Esophagus (tissue), 2 donors: Measurements from ENCODE around the gene TTLL9. TPM values are rescaled to one million over a fixed set of nuclear protein-coding genes. Genes with fewer than 3 reads are reported as not detected.

ENCODE experiments used
- H3K27ac ChIP-seq, 2 donors: one replicate each; pipeline ENCODE4 v1.5.1; 2013; ENCODE audit warnings: low read depth in 2 of 2, mild to moderate bottlenecking in 2 of 2, inconsistent platforms in 1 of 2, low read length in 1 of 2, moderate library complexity in 1 of 2
- H3K27me3 ChIP-seq, 2 donors: one replicate each; pipeline ENCODE4 v1.6.1; 2013; ENCODE audit warnings: low read length in 2 of 2, control low read depth in 1 of 2, mild to moderate bottlenecking in 1 of 2; ENCODE audit not compliant: insufficient read depth in 2 of 2, control insufficient read depth in 1 of 2
- H3K36me3 ChIP-seq, 2 donors: one replicate each; pipeline ENCODE4 v1.6.1; 2013; ENCODE audit warnings: low read length in 1 of 2; ENCODE audit not compliant: control insufficient read depth in 2 of 2, insufficient read depth in 2 of 2
- H3K4me1 ChIP-seq, 2 donors: one replicate each; pipeline ENCODE4 v1.6.1; 2013; ENCODE audit warnings: low read length in 1 of 2; ENCODE audit not compliant: control insufficient read depth in 2 of 2, insufficient read depth in 2 of 2
- H3K4me3 ChIP-seq, 2 donors: one replicate each; pipeline ENCODE4 v1.5.1; 2013; ENCODE audit warnings: low read length in 2 of 2, mild to moderate bottlenecking in 2 of 2, low read depth in 1 of 2, moderate library complexity in 1 of 2
- H3K9me3 ChIP-seq, 2 donors: one replicate each; pipeline ENCODE4 v1.6.1; 2013; ENCODE audit warnings: mild to moderate bottlenecking in 2 of 2, low read depth in 1 of 2, low read length in 1 of 2, moderate library complexity in 1 of 2; ENCODE audit not compliant: control insufficient read depth in 2 of 2, insufficient read depth in 1 of 2
- WGBS, 2 donors: extraction: QIAGEN DNeasy Blood & Tissue Kit; methylation state at CpG; one replicate each; pipeline ENCODE4 v1.1.7; 2013; 5-methylcytosine and 5-hydroxymethylcytosine counted together
- polyA plus RNA-seq, 2 donors: library from polyadenylated mRNA; stranded (reverse); fragments of 200-250 nt; gene quantifications; one replicate each; pipeline ENCODE4 v1.2.3, GENCODE V29; 2013
- donor health status: healthy with polysubstance abuse.
- donor health status: Bipolar disorder and iron deficiency.

The TTLL9 gene
- polyA plus RNA-seq, 2 donors: 0.12 to 0.14 TPM

- 69 to 74% methylated on average over 2 of the region's 2 CpGs for WGBS, 2 donors
- Histone ChIP-seq H3K36me3 (no peaks in the 10 kb centered on the region), H3K4me1 (no peaks in the 10 kb centered on the region), H3K9me3 (no peaks in the 10 kb centered on the region), H3K4me3 (no peak overlapping the region), H3K27me3 (no peaks in the 10 kb centered on the region), H3K27ac (no peak overlapping the region)
Measured at GRCh38 chr20:31981784-31982183, 111.3 kb downstream of the TTLL9 start.

DNA sequence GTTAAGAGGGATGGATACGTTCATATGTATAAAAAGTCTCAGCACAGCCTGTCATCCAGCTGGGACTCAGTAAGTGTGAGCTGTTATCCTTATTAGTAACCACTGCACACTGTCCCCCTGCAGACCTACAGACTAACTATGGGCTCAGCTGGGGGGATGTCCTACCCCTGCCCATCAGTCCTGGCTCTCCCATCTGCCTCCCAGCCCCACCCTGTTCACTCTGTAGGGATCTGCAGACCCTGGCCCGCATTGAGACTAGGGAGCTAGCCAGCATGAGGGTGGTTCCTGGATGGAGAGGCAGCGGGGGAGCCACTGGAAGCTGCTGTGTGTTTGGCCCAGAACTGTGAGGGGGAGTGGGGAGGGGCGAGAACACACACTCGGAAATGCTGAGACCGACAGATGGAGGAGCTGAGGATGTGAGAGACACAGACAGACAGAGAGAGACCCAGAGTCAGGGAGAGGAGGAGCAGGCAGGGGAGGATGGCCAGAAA lies 114.6 kb downstream of the TTLL9 start:
- H3K27me3 ChIP-seq: no peaks in the 10 kb centered on the region
- H3K36me3 ChIP-seq: no peaks in the 10 kb centered on the region
- no peak overlapping the region for H3K4me3 ChIP-seq
- 35 to 43% methylated on average over 6 of the region's 6 CpGs for WGBS, 2 donors
- H3K27ac ChIP-seq: no peak overlapping the region
- no peaks in the 10 kb centered on the region for H3K4me1 ChIP-seq
- no peaks in the 10 kb centered on the region for H3K9me3 ChIP-seq

GRCh38 chr20:31987744-31988143 lies 117.3 kb downstream of the TTLL9 start:
- no peaks in the 10 kb centered on the region for H3K4me1 ChIP-seq
- WGBS, 2 donors: 46 to 51% methylated on average over 1 of the region's 1 CpG
- H3K27ac ChIP-seq: no peak overlapping the region
- H3K36me3 ChIP-seq: no peaks in the 10 kb centered on the region
- H3K4me3 ChIP-seq: no peak overlapping the region
- no peaks in the 10 kb centered on the region for H3K27me3 ChIP-seq
- H3K9me3 ChIP-seq: no peaks in the 10 kb centered on the region

DNA sequence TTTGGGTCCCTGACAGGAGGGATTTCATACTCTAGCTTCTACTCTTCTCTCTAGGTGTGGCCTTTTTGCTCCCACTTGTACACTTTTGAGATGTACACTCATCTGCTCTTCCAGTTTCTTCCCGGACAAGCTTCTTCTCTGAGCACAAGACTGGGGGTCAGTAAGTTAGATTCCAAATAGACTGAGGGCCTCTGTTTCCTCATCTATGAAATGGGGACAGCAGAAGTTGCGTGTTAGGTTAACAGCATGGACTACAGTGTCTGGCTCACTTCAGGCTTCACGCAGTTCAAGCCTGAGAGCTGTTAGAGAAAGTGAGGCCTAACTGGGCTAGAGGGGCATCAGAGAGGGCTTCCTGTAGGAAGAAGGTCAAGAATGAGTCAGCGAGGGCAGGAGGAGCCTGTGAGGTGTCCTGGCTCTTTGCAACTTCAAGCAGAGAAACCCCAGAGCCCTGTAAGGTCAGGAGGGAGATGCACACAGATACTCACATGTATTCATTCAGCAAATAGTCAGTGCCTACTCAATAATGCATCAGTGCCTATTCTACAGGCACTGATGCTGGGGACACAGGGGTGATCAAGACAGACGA lies 118.1 kb downstream of the TTLL9 start:
- no peaks in the 10 kb centered on the region for H3K27me3 ChIP-seq
- no peaks in the 10 kb centered on the region for H3K9me3 ChIP-seq
- no peaks in the 10 kb centered on the region for H3K36me3 ChIP-seq
- no peak overlapping the region for H3K4me3 ChIP-seq
- H3K4me1 ChIP-seq: no peaks in the 10 kb centered on the region
- no peak overlapping the region for H3K27ac ChIP-seq
- WGBS, 2 donors: 80 to 82% methylated on average over 5 of the region's 5 CpGs

DNA sequence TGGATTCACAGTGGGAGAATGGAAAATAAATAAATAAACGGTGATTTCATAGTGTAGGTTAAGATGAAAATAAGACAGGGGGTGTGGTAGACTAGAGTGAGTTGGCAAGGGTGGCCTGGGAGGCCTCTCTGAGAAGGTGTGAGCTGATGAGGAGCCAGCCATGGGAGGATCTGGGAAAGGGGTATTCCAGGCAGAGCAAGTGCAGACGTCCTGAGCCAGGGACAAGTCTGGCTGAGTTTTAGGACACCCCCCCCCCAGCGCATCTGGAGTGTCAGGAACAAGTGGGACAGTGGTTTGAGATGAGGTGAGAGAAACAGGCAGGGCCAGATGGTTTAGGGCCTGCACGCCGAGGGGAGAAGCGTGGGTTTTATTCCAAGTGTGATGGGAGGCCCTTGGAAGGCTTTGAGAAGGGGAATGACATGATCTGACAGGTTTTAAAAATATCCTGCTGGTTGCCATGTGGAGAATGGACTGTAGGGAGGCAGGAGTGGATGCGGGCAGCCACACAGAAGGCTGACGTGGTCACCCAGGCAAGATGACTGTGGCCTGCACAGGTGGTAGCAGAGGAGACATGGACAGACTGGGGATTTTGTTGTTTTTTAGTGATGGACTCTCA lies 118.7 kb downstream of the TTLL9 start:
- no peaks in the 10 kb centered on the region for H3K27me3 ChIP-seq
- WGBS, 2 donors: 66 to 72% methylated on average over 8 of the region's 8 CpGs

DNA sequence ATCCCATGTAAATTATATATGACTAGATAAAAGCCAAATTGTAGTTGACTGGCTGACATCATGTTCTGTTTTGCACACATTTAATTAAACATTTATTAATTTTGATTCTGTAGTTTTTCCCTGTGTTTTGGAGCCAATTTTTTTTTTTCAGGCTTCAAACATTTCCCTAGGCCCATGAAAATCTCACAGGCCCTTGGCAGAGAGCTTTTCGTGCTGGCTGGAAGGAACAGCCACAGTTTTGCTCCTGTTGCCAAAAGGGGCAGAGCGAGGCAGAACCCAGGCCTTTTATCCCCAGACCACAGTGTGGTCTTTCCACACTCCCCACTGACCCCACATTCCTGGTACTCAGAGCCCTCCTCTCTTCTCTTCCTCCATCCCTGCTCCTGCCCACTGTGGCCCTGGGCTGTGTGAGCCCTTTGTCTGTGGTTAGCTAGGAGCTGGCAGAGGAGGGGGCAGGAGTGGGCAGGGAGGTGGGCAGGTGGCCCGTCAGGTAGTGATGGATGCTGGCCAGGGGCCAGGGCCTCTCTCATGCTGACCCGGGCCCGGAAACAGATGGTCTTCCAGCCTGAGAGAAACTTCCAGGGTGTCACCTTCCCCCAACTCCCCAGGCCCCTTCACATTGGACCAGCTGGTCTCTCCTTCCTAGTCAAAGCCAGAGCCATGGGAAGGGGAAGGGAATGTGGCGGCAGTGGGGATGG lies 120.4 kb downstream of the TTLL9 start:
- no peaks in the 10 kb centered on the region for H3K27me3 ChIP-seq
- H3K27ac ChIP-seq: no peak overlapping the region
- no peaks in the 10 kb centered on the region for H3K9me3 ChIP-seq
- no peaks in the 10 kb centered on the region for H3K4me1 ChIP-seq
- H3K4me3 ChIP-seq: no peak overlapping the region
- WGBS, 2 donors: 49 to 64% methylated on average over 5 to 6 of the region's 6 CpGs
- no peaks in the 10 kb centered on the region for H3K36me3 ChIP-seq

More for the DNA sequence above, 118.7 kb downstream of the TTLL9 start:
- no peaks in the 10 kb centered on the region for H3K4me1 ChIP-seq
- H3K9me3 ChIP-seq: no peaks in the 10 kb centered on the region
- H3K27ac ChIP-seq: no peak overlapping the region
- no peak overlapping the region for H3K4me3 ChIP-seq
- H3K36me3 ChIP-seq: no peaks in the 10 kb centered on the region

DNA sequence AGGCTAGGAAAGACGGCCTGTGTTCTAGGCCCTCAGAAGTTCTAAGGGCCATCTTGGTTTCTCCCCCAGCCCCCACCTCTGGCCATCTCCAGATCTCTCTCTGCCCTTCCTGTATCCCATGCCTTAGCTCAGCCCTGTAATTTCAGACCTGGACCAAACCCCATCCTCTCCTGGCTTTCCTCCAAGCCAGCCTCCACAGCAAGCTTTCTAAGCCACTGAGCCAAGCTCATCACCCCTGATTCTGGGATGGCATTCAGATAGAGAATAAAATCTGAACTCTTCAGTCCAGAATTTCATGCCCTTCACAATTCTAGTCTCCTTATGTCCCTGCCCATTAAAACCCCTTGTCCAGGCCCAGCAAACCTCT lies 120.9 kb downstream of the TTLL9 start:
- WGBS, 2 donors: 57% methylated on average over 1 of the region's 1 CpG; no CpG with 5 or more reads in 1 of the 2 donors
- Histone ChIP-seq H3K4me3 (no peak overlapping the region), H3K9me3 (no peaks in the 10 kb centered on the region)

GRCh38 chr20:31992086-31992485 lies 121.7 kb downstream of the TTLL9 start:
- H3K9me3 ChIP-seq: no peaks in the 10 kb centered on the region
- no peak overlapping the region for H3K27ac ChIP-seq
- H3K36me3 ChIP-seq: no peaks in the 10 kb centered on the region
- H3K27me3 ChIP-seq: no peaks in the 10 kb centered on the region
- 79 to 84% methylated on average over 2 of the region's 2 CpGs for WGBS, 2 donors
- no peaks in the 10 kb centered on the region for H3K4me1 ChIP-seq
- no peak overlapping the region for H3K4me3 ChIP-seq

More for the DNA sequence above, 120.9 kb downstream of the TTLL9 start:
- Histone ChIP-seq H3K4me1 (no peaks in the 10 kb centered on the region), H3K27ac (no peak overlapping the region), H3K36me3 (no peaks in the 10 kb centered on the region), H3K27me3 (no peaks in the 10 kb centered on the region)
